HG02981 (cell line): ENCODE measurements around the gene NKX2-3.

ENCODE experiments used
- ATAC-seq: cut with Tn5 transposase; IDR thresholded peaks from one replicate; pipeline ENCODE4 v1.9.1; 2021; ENCODE audit warnings: mild to moderate bottlenecking, moderate library complexity; ENCODE audit not compliant: unreplicated experiment

NKX2-3 gene

DNA sequence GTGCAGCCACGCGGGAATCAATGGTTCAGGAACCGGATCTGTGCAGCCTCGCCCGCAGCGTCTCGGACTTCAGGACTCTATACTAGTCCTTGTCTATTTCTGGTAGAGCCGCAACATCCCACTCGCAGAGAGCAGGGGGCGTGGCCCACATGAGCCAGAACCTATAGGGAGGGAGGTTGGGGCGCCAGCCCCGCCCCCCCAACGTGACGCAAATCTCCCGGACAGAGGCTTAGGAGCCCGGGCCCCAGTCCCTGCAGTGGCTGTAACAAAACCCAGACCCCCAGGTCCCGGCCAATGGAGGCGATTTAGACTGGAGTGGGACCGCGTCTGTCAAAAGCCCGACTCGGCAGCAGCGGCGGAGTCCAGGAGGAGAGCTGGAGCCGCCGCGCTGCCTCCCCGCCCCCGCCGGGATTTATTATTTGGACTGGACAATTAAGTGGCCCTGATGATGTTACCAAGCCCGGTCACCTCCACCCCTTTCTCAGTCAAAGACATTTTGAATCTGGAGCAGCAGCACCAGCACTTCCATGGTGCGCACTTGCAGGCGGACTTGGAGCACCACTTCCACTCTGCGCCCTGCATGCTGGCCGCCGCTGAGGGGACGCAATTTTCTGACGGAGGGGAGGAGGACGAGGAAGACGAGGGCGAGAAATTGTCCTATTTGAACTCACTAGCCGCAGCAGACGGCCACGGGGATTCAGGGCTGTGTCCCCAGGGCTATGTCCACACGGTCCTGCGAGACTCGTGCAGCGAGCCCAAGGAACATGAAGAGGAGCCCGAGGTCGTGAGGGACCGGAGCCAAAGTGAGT is at the start of gene NKX2-3:
TSS of gene NKX2-3 (plus strand) at position 256 of the 809 bp plus-strand sequence. CDS start at position 446, 190 bp downstream.
- ATAC-seq = peak; percentile 56

DNA sequence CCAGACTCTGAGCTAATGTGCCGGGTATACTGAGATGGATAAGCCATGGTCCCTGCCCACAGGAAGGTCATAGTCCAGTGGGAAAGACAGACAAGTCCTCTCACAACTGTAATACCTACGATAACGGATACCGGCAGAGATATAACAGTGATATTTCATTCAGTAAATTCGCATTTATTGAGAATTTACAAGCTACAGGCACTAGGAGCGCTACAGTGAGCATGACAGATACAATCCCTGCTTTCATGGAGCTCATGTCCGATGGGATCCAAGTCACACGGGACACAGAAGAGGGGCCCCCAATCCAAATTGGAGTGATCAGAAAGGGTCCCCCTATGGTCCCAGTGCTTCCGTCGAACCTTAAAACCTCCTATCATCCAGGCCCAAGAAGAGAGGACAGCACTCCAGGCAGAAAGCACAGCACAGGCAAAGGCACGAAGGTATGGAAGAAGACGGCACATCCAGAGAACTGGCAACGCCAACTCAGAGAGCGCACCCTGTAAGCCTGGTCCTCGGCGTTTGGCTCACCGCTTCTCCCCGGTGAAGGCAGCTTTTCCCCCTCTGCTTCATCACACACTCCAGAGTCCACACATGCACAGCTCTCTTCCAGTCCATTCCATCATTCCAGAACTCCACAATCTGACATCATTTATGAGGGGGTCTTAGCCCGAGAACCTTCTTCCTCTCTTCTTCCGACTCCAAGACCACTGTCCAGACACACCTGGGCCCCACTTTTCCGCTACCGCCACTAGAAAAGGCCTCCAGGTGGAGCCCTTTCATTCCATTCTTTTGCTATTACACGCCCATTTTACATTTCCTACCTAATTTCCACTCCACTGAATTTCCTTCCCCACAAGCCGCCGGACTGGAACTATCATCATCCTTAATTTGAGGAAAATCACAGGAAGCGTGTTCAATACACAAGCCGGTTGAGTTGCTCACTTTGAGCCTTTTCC is 47.8 kb upstream of the NKX2-3 start:
- no peak for ATAC-seq

- no peak for ATAC-seq
These were observed 45.5 kb upstream of the NKX2-3 start for GRCh38 chr10:99487125-99487807.

DNA sequence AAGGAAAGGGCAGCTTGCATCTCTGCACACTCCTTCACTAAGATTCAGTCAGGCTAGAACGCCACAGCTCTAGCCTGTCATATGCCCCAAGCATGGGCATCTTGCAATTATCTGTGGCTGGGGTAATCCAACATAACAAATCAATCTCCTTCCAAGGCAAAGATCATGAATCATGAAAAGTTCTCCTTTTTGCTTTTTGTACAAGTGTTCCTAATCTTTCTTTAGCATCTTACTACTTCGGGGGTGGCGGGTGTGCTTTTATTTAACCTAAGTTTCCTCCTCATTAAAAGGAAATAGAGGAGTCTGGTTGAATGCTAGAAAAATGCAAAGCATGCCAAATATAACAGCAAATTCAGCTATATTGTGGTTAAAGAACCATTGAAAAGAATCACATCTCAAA is 43.5 kb upstream of the NKX2-3 start:
- no peak for ATAC-seq

GRCh38 chr10:99497343-99498025 is 35.3 kb upstream of the NKX2-3 start:
- ATAC-seq = no peak

GRCh38 chr10:99506416-99506815 is 26.3 kb upstream of the NKX2-3 start:
- ATAC-seq = no peak

GRCh38 chr10:99507265-99507664 is 25.5 kb upstream of the NKX2-3 start:
- no peak for ATAC-seq

- ATAC-seq = no peak
These were observed 19.7 kb upstream of the NKX2-3 start for GRCh38 chr10:99513061-99513460.

GRCh38 chr10:99519690-99520039 is 13.1 kb upstream of the NKX2-3 start:
- no peak for ATAC-seq

GRCh38 chr10:99520040-99520846 is 12.5 kb upstream of the NKX2-3 start:
- ATAC-seq = no peak

GRCh38 chr10:99520847-99521764 is 11.6 kb upstream of the NKX2-3 start:
- ATAC-seq = no peak

DNA sequence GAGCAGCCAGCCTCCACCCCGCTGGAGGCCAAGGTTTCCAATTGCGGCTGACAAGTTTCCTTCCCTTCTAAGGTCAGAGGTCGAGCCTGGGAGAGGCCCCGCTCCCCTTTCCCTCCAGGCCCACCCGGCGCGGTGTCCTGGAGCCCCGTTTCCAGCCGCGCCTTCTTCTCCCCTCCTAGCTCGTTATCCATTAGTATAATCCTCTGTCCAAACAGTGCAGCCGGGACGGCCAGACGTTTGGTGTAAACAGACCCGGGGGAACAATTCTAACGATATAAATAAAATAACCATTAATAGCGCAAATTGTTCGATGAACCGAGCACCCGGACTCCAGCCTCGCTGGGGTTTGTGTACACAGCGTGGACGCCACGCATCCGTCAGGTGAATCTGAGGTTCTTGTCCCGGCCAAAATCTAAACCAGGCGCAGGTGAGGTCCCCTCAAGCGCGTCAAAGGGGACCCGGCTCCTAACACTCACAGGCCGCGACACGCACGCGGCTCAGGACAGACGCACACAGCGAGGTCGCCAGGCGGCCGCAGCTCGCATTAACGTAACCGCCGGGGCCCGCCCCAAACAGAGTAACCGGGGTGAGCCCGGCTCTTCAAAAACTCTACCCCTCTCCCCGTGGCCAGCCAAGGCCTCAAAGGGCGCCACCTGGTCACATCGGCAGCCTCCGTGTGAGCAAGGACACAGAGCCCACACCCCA is 10.8 kb upstream of the NKX2-3 start:
- ATAC-seq = no peak

DNA sequence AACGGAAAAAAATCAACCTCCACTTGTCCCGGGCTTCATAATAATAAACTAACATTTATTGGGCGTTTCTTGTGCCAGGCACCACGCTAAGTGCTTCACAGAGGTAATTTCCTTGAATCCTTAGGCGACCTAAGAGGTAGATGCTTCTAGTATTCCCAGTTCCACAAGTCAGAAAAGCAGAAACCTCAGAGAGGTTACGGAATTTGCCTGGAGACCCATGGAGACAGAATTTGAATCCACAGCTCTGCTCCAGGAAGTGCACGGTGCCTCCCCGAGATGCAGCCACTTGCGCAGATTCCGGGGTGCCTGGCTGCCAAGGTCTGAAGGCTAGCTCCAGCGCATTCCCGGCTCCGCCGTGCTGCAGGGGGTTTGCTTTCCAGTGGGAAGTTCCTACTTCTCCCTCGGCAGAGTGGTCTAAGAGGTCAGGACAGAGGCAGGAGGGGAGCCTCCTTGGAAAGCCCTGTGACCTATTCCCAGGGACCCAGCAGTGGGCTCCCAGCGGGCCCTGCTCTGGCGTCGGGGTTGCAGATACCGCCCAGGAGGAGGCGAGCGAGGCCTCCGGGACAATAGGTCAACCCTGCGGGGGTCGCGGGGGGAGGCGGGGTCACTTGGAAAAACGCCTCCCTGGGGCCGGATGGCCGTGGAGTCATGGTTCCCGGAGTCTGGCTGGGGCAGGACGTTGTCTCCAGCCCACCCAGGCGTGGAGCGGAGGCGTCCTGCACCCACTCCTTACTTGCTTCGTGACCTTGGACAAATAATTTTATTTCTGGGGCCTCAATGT is 10.1 kb upstream of the NKX2-3 start:
- no peak for ATAC-seq

DNA sequence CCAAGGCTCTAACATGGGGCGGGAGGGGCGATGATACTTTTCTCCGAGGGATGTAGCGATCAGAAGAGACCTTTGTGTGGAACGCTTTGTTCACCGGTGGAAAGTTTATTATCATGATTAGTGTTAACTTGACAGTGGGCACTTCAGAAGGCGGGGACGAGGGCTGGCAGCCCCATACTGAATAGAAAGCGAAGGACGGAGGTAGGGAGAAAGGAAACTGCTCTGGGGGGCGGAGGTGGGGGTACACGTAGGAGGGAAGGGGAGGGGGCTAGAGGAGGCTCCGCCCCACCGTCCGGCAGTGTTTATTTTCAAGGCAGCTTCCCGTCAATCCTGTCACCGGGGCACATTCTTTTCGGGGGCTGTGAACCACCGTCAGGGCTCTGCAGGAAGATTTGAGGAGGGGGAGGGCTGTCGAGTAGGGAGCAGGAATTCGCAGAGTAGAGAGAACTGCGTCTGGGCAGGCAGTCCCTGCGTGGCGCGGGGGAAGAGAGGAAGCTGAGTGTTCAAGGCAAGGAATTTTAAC is 9.4 kb upstream of the NKX2-3 start:
- no peak for ATAC-seq

DNA sequence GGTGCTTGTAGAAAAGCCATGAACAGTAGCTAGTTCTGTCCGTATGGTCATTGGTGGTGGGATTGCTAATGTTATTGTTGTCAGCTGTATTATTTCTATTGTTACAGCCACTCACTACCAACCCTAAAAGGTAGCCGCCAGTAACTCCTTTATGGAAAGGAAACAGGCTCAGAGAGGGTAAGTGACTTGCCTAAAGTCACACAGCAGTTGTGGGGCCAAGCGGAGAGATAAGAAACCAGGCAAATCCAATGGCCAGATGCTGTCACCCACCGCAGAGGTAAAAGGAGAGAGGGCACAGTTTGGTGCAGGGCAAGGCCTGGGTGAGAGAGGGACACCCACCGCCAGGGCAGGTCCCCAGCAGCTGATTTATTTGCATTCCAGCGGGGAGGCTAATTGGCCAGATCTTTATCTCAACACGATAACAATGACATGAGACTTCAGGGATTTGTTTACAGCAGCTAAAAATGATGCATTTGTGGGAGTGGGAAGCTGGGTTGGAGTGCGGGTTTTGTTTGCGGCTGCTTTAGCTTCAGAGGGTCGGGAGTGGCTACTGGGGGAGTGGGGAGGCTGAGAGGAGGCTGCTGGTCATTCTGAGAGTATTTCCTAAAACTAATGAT is 8.6 kb upstream of the NKX2-3 start:
- no peak for ATAC-seq

GRCh38 chr10:99524736-99525380 is 7.9 kb upstream of the NKX2-3 start:
- ATAC-seq = no peak
